ENCODE results near the gene XYLT2.

- no peak for TF ChIP-seq CTCF (IDR thresholded peaks at IDR 0.05)
- TF ChIP-seq POLR2A (IDR thresholded peaks at IDR 0.05): no peak
- TF ChIP-seq EP300 (IDR thresholded peaks at IDR 0.05): no peak
These were observed 50.6 kb downstream of the XYLT2 start for GRCh38 chr17:50396261-50397110.

All from tibial nerve (tissue), 4 donors.